ENCODE results near the gene EIF2B2. TPM values are rescaled to one million over a fixed set of nuclear protein-coding genes. Genes with fewer than 3 reads are reported as not detected.
A peak's percentile ranks its signal among the peaks of the same experiment; 100 is the strongest.

Gene EIF2B2
- total RNA-seq, 1 experiment from 2014 or later, result 48.3 TPM

DNA sequence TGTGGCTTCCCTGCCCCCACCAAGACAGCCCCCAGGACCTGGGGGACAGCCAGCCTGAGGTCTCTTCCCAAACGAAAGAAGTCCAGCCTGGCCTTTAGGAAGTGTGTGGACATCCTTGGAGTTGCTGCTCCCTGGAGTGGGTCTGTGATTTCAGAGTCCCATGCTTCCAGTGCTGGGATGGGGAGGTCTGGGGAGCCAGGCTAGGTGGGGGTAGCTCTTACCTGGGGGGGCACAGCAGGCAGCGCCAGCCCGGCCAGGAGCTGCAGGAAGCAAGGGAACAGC, 47.8 kb upstream of the EIF2B2 start:
- no peak overlapping the region for H4K8ac ChIP-seq (replicated peaks; ENCODE audit: insufficient read length, low read depth, low read length)
- H4K5ac ChIP-seq (ENCODE audit: insufficient read length, low read depth, low read length), result no peak overlapping the region
- no peak overlapping the region for H3K56ac ChIP-seq (ENCODE audit: insufficient read length, low read depth, low read length)
- no peaks in the 10 kb centered on the region for H3K9me3 Mint-ChIP-seq
- H4K20me1 ChIP-seq (ENCODE audit: control insufficient read depth, insufficient read depth, insufficient read length), result no peaks in the 10 kb centered on the region
- H2BK120ac ChIP-seq (ENCODE audit: low read depth, low read length, poor library complexity, severe bottlenecking), result no peak overlapping the region
- no peaks in the 10 kb centered on the region for H3K79me1 ChIP-seq (ENCODE audit: insufficient read depth, low read depth, low read length, poor library complexity, severe bottlenecking)
- no peak overlapping the region for H3K27ac Mint-ChIP-seq
- H3K79me2 ChIP-seq (ENCODE audit: insufficient read depth, low read length), result no peaks in the 10 kb centered on the region
- H2BK5ac ChIP-seq (ENCODE audit: insufficient read length, low read length), result no peak overlapping the region
- H4K91ac ChIP-seq (ENCODE audit: insufficient read length, low read depth, low read length), result no peak overlapping the region
- H3K4me1 ChIP-seq (ENCODE audit: insufficient read depth, low read length), result no peaks in the 10 kb centered on the region; the same call in 1 of the 2 replicates
- WGBS (ENCODE audit: extremely low coverage, insufficient read length, low lambda C conversion rate), result no CpG with 5 or more reads among the region's 3 CpGs
- H3K27me3 ChIP-seq (ENCODE audit: insufficient read depth, low read length), result no peaks in the 10 kb centered on the region; the same call in 1 of the 2 replicates
- no peak overlapping the region for H2BK12ac ChIP-seq (ENCODE audit: insufficient read length, low read depth, low read length)
- no peak overlapping the region for H2AFZ ChIP-seq (ENCODE audit: low read length)
- H3K23me2 ChIP-seq (ENCODE audit: insufficient read length, low read depth, low read length, poor library complexity, severe bottlenecking), result no peaks in the 10 kb centered on the region
- no peak overlapping the region; the same call in 1 of the 2 replicates for H3K14ac ChIP-seq (ENCODE audit: insufficient read depth, low read length)
- no peak overlapping the region for H3K23ac ChIP-seq (ENCODE audit: insufficient read length, low read depth, low read length)
- H3K27me3 Mint-ChIP-seq (ENCODE audit: low read depth), result peaks cover 21% of the 10 kb centered on the region
- TF ChIP-seq, protein P1, sequence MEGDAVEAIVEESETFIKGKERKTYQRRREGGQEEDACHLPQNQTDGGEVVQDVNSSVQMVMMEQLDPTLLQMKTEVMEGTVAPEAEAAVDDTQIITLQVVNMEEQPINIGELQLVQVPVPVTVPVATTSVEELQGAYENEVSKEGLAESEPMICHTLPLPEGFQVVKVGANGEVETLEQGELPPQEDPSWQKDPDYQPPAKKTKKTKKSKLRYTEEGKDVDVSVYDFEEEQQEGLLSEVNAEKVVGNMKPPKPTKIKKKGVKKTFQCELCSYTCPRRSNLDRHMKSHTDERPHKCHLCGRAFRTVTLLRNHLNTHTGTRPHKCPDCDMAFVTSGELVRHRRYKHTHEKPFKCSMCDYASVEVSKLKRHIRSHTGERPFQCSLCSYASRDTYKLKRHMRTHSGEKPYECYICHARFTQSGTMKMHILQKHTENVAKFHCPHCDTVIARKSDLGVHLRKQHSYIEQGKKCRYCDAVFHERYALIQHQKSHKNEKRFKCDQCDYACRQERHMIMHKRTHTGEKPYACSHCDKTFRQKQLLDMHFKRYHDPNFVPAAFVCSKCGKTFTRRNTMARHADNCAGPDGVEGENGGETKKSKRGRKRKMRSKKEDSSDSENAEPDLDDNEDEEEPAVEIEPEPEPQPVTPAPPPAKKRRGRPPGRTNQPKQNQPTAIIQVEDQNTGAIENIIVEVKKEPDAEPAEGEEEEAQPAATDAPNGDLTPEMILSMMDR (conservative IDR thresholded peaks at IDR 0.05), result no peak
- H3K4me2 ChIP-seq (ENCODE audit: insufficient read depth, insufficient read length, low read length), result peak overlapping the region; percentile 18
- no peaks in the 10 kb centered on the region; a peak in 1 of 7 replicates for H3K36me3 Mint-ChIP-seq (ENCODE audit: insufficient read depth in 1 of 3, low read depth in 3 of 3)
- H3K9ac ChIP-seq (ENCODE audit: extremely low read depth, insufficient read length, low read length), result no peak overlapping the region
- no peak overlapping the region for H2AK5ac ChIP-seq (ENCODE audit: insufficient read length, low read length)
- peak overlapping the region; percentile 51 to 73 for H3K4me3 Mint-ChIP-seq
- DNase-seq, result no peak
- H3K18ac ChIP-seq (ENCODE audit: insufficient read length, low read depth, low read length), result no peak overlapping the region
- no peak overlapping the region for H3K27ac ChIP-seq (ENCODE audit: insufficient read length, low read depth, low read length)
- no peaks in the 10 kb centered on the region for H3K9me3 ChIP-seq (ENCODE audit: control insufficient read depth, low read depth, low read length)
- H3K4me1 Mint-ChIP-seq, result peaks cover 10 to 15% of the 10 kb centered on the region in 2 experiments
- no peak overlapping the region for H2BK15ac ChIP-seq (ENCODE audit: low read depth, low read length)
- no peak overlapping the region for H3T11ph ChIP-seq (ENCODE audit: low read length)
- no peak overlapping the region for H2BK20ac ChIP-seq (ENCODE audit: low read depth, low read length, poor library complexity, severe bottlenecking)
- no peak overlapping the region for H3K4ac ChIP-seq (ENCODE audit: low read depth, low read length)

All from H9 (cell line).